Breast epithelium (tissue), 4 donors: Measurements from ENCODE around the gene PPEF1. TPM values are rescaled to one million over a fixed set of nuclear protein-coding genes. Genes with fewer than 3 reads are reported as not detected.

Experiments used
- DNase-seq, 2 donors: peaks; one replicate each; pipeline ENCODE4 v3.0.0-alpha.2; 2019; ENCODE audit warnings: low spot score in 2 of 2
- H3K27ac ChIP-seq, 2 donors: fragments of 200-600 bp; sonication (generic) in 1 of 2; one replicate each; pipeline ENCODE4 v1.5.1; 2016 to 2019; ENCODE audit warnings: mild to moderate bottlenecking in 1 of 2
- H3K27me3 ChIP-seq, 2 donors: fragments of 200-600 bp; sonication (generic) in 1 of 2; one replicate each; pipeline versions ENCODE4 v1.5.1 to v1.6.0; 2017 to 2019; ENCODE audit warnings: control low read depth in 1 of 2, mild to moderate bottlenecking in 1 of 2
- H3K36me3 ChIP-seq: fragments of 200-600 bp; one replicate; pipeline ENCODE4 v1.5.1; 2019
- H3K4me1 ChIP-seq, 2 donors: fragments of 200-600 bp; sonication (generic); one replicate each; pipeline ENCODE4 v1.5.1; 2016 to 2019; ENCODE audit warnings: control low read depth in 1 of 2
- H3K4me3 ChIP-seq, 3 donors: fragments of 200-600 bp; sonication (generic); 1 replicate in 2 of 3; 2 replicates in 1 of 3; pipeline ENCODE4 v1.5.1; 2016 to 2019; ENCODE audit warnings: mild to moderate bottlenecking in 3 of 3, moderate library complexity in 2 of 3
- H3K9me3 ChIP-seq, 2 donors: fragments of 200-600 bp; sonication (generic) in 1 of 2; one replicate each; pipeline ENCODE4 v1.5.1; 2016 to 2019; ENCODE audit warnings: control low read depth in 1 of 2
- CTCF ChIP-seq, 3 donors: fragments of 450-650 bp; IDR thresholded peaks; one replicate each; pipeline ENCODE4 v1.5.1; 2016 to 2017; ENCODE audit warnings: antibody characterized with exemption in 3 of 3, mild to moderate bottlenecking in 3 of 3, moderate library complexity in 3 of 3
- POLR2A ChIP-seq: fragments of 450-650 bp; IDR thresholded peaks from one replicate; pipeline ENCODE4 v1.6.1; 2016; ENCODE audit warnings: antibody characterized with exemption, mild to moderate bottlenecking, moderate library complexity
- POLR2AphosphoS5 ChIP-seq, 3 donors: sonication (generic); formaldehyde crosslinking; IDR thresholded peaks; one replicate each; pipeline ENCODE4 v1.6.1; 2017; ENCODE audit warnings: antibody characterized with exemption in 3 of 3
- intact Hi-C: fragments of 100-400 bp; cut with DNase I; formaldehyde crosslinking; loops from one replicate; pipeline ENCODE4 v1.15.1; 2023; ENCODE audit warnings: low total_unique reads
- total RNA-seq, 3 donors: library from RNA; depleted of rRNA; stranded (reverse); fragments of >200 nt; gene quantifications; one replicate each; pipeline ENCODE4 v1.1.0, GENCODE V29; 2016

PPEF1 gene
- total RNA-seq, 3 donors from 2014 or later: 0.33 to 0.73 TPM; not detected in 1

- TF ChIP-seq POLR2AphosphoS5 (IDR thresholded peaks at IDR 0.05): no peak
- no peak for TF ChIP-seq CTCF (IDR thresholded peaks at IDR 0.05)
- TF ChIP-seq POLR2A: no peak
- Histone ChIP-seq H3K36me3 (no peaks in the 10 kb centered on the region), H3K27me3 (peaks cover 0 to 16% of the 10 kb centered on the region in 2 donors), H3K4me1 (no peaks in the 10 kb centered on the region), H3K27ac (no peak overlapping the region), H3K4me3 (no peak overlapping the region), H3K9me3 (peaks cover 5 to 6% of the 10 kb centered on the region in 2 donors)
- intact Hi-C loops: no loop called here
- no peak for DNase-seq
Measured at GRCh38 chrX:18692541-18692940, 14.9 kb upstream of the PPEF1 start.

- Histone ChIP-seq H3K4me3 (no peak overlapping the region), H3K27me3 (peaks cover 0 to 21% of the 10 kb centered on the region in 2 donors), H3K36me3 (no peaks in the 10 kb centered on the region), H3K9me3 (peaks cover 0 to 6% of the 10 kb centered on the region in 2 donors), H3K27ac (no peak overlapping the region), H3K4me1 (no peaks in the 10 kb centered on the region)
- no peak for DNase-seq
- TF ChIP-seq POLR2AphosphoS5 (IDR thresholded peaks at IDR 0.05) (no peak), CTCF (IDR thresholded peaks at IDR 0.05) (no peak), POLR2A (no peak)
- intact Hi-C loops: no loop called here
Measured at GRCh38 chrX:18696653-18697052, 10.8 kb upstream of the PPEF1 start.

- Histone ChIP-seq H3K27ac (no peak overlapping the region), H3K27me3 (peaks cover 0 to 12% of the 10 kb centered on the region in 2 donors), H3K4me1 (no peaks in the 10 kb centered on the region), H3K4me3 (no peak overlapping the region), H3K36me3 (no peaks in the 10 kb centered on the region), H3K9me3 (peaks cover 0 to 6% of the 10 kb centered on the region in 2 donors)
- TF ChIP-seq POLR2A: no peak
- no peak for TF ChIP-seq POLR2AphosphoS5 (IDR thresholded peaks at IDR 0.05)
- no peak for TF ChIP-seq CTCF (IDR thresholded peaks at IDR 0.05)
- intact Hi-C loops: no loop called here
- no peak for DNase-seq
Measured at GRCh38 chrX:18698737-18699650, 8.5 kb upstream of the PPEF1 start.

- TF ChIP-seq POLR2AphosphoS5 (IDR thresholded peaks at IDR 0.05): no peak
- no peak for TF ChIP-seq CTCF (IDR thresholded peaks at IDR 0.05)
- no peak for TF ChIP-seq POLR2A
- H3K9me3 ChIP-seq: no peaks in the 10 kb centered on the region
- H3K36me3 ChIP-seq: no peaks in the 10 kb centered on the region
- H3K27me3 ChIP-seq: peaks cover 0 to 12% of the 10 kb centered on the region in 2 donors
- intact Hi-C loops: no loop called here
- H3K27ac ChIP-seq: no peak overlapping the region
- peak in 1 of 2 donors; percentile 54 for DNase-seq
- H3K4me3 ChIP-seq: no peak overlapping the region
- no peaks in the 10 kb centered on the region for H3K4me1 ChIP-seq
Measured at GRCh38 chrX:18701621-18702361, 5.7 kb upstream of the PPEF1 start.
